G401 (cell line): ENCODE data around the gene SHISA9. TPM values are rescaled to one million over a fixed set of nuclear protein-coding genes. Genes with fewer than 3 reads are reported as not detected.

ENCODE experiments used
- DNase-seq: peaks from one replicate; pipeline ENCODE4 v3.0.0-alpha.2; 2015; ENCODE audit warnings: low spot score
- in situ Hi-C: cut with HindIII; loops from 2 replicates; pipeline ENCODE4 v1.10.0; 2016; ENCODE audit warnings: low sequenced_read_pairs, mixed read lengths
- total RNA-seq: library from RNA; depleted of rRNA; stranded (reverse); fragments of >200 nt; shearing (Covaris generic); gene quantifications from 2 replicates; pipeline ENCODE4 v1.2.3, GENCODE V29; 2014; rRNA removed

SHISA9 gene
- total RNA-seq, 1 experiment from 2014 or later, result 0.24 TPM

DNA sequence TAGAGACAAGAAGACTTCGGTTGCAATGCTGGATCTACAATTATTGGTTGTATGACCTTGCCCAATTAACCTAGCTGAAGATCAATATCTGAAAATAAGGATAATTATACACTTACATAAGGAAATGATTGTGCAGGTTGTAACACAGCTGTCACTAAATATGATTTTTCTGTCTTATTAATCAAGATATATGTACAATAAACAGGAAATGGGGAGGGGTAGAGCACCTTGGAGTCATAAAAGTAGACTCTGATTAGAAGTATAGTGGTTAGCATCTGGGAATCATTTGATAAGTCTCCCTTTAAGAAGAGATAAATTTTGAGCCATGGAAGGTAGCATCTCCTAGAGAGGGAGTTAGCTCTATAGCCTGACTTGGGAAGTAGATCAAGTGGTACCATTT, 369.2 kb downstream of the SHISA9 start:
- in situ Hi-C loops, result no loop called here
- DNase-seq, result no peak

- DNase-seq, result no peak
- in situ Hi-C loops, result no loop called here
Observed at GRCh38 chr16:13289515-13289914, 388.1 kb downstream of the SHISA9 start.

Other genes starting within 250 kb of the SHISA9 start
- 51.1 and 61.5 TPM in 2 replicates for gene CPPED1, start 97.7 kb upstream of the SHISA9 start, total RNA-seq